HL-60 (cell line): ENCODE measurements around the gene DTWD1.
A peak's percentile ranks its signal among the peaks of the same experiment; 100 is the strongest.

Source experiments
- DNase-seq, 2 experiments: peaks; one replicate each; pipeline ENCODE4 v3.0.0-alpha.2; 2010 to 2020; ENCODE audit warnings: low read depth in 1 of 2, low spot score in 1 of 2
- H3K27ac ChIP-seq: fragments of 250-450 bp; sonication (Bioruptor Pico); replicated peaks from 2 replicates; pipeline ENCODE4 v1.5.1; 2020; ENCODE audit warnings: mild to moderate bottlenecking, moderate library complexity
- H3K27me3 ChIP-seq: fragments of 250-450 bp; sonication (Bioruptor Pico); 2 replicates; pipeline ENCODE4 v1.5.1; 2021; ENCODE audit warnings: mild to moderate bottlenecking, moderate library complexity; ENCODE audit not compliant: insufficient read depth, poor library complexity, severe bottlenecking
- H3K4me3 ChIP-seq: replicated peaks from 2 replicates; pipeline ENCODE4 v1.5.1; 2011; ENCODE audit warnings: mild to moderate bottlenecking, control low read depth, low read length; ENCODE audit not compliant: insufficient read depth
- GABPA ChIP-seq: IDR thresholded peaks from 2 replicates; pipeline ENCODE4 v1.6.1; 2012; ENCODE audit warnings: low read depth
- POLR2AphosphoS5 ChIP-seq: IDR thresholded peaks from 2 replicates; pipeline ENCODE4 v1.6.1; 2012; ENCODE audit warnings: low read depth
- SPI1 ChIP-seq: IDR thresholded peaks from 2 replicates; pipeline ENCODE4 v1.6.1; 2012; ENCODE audit warnings: low read depth, mild to moderate bottlenecking, borderline replicate concordance
- long read RNA-seq: library from polyadenylated mRNA; unstranded; transcript quantifications from one replicate; pipeline ENCODE4 v2.0.0, GENCODE V29; 2020
- TF ChIP-seq, protein P1 (sequence below): IDR thresholded peaks from one replicate; pipeline ENCODE4 v1.5.1; 2011; ENCODE audit warnings: low read length, control low read depth, inconsistent platforms; ENCODE audit not compliant: insufficient read depth
- TF ChIP-seq, protein P2 (sequence below): IDR thresholded peaks from 2 replicates; pipeline ENCODE4 v1.6.1; 2012; ENCODE audit warnings: low read depth; ENCODE audit not compliant: insufficient replicate concordance

The DTWD1 gene, protein sequence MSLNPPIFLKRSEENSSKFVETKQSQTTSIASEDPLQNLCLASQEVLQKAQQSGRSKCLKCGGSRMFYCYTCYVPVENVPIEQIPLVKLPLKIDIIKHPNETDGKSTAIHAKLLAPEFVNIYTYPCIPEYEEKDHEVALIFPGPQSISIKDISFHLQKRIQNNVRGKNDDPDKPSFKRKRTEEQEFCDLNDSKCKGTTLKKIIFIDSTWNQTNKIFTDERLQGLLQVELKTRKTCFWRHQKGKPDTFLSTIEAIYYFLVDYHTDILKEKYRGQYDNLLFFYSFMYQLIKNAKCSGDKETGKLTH
- long read RNA-seq, transcript DTWD1-202 (5 exons, 1,584 nt) = major isoform, 13 of 101 reads
- long read RNA-seq, partial matches to known transcripts = 14 of 101 reads
- long read RNA-seq, other reads (novel, unspliced or antisense) = 68 of 101 reads

DNA sequence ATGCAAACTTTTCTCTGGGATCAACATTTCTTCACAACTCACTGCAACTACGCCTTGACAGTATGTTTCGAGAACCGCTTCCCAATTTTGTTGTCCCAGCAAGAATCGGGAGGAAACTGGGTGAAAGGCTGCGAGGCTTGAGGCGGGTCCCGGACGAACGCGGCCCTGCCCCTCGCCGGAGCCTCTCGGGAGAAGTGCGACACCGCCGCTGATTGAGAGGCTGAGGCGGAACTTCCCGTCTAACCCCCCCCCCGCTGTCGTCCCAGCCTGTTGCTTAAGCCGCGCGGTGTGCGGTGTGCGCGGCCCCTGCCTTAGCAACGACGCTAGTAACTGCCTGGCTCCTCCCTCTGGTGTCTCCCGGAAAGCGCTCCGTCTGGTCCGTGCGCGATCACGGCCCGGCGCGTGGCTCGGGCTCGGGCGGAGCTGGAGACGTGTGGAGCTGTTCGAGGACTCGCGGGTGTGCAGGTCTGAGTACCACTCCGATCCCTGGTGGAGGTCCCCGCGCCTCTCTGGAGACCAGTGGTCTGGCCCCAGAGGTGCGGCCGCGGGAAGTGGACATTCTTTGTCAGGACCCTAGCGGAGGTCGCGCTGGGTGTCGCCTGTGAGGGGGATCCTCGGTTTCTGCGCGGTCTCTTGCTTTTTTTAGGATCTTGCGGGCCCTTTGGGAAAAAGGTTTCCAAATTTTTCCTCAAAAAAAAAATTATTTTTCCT is at the start of gene DTWD1, which contains the start of gene FAM227B:
DTWD1 (plus strand) TSS at position 391 of the 711 bp plus-strand sequence. CDS start 4,120 bp downstream, outside the sequence.
FAM227B (minus strand) TSS at position 161 of the 711 bp plus-strand sequence. CDS start 5,647 bp downstream, outside the sequence.
- Histone ChIP-seq H3K4me3 (peak within 1 kb of the TSS; percentile 66), H3K27ac (peak within 1 kb of the TSS; percentile 84), H3K27me3 (no peaks in the 10 kb centered on the region)
- DNase-seq = peak; percentile 93 to 98
- TF ChIP-seq, protein P1, sequence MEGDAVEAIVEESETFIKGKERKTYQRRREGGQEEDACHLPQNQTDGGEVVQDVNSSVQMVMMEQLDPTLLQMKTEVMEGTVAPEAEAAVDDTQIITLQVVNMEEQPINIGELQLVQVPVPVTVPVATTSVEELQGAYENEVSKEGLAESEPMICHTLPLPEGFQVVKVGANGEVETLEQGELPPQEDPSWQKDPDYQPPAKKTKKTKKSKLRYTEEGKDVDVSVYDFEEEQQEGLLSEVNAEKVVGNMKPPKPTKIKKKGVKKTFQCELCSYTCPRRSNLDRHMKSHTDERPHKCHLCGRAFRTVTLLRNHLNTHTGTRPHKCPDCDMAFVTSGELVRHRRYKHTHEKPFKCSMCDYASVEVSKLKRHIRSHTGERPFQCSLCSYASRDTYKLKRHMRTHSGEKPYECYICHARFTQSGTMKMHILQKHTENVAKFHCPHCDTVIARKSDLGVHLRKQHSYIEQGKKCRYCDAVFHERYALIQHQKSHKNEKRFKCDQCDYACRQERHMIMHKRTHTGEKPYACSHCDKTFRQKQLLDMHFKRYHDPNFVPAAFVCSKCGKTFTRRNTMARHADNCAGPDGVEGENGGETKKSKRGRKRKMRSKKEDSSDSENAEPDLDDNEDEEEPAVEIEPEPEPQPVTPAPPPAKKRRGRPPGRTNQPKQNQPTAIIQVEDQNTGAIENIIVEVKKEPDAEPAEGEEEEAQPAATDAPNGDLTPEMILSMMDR = no peak
- TF ChIP-seq SPI1 (peak; percentile 65; the same call in 1 of the 2 replicates), GABPA (peak; percentile 90), POLR2AphosphoS5 (peak; percentile 97)
- TF ChIP-seq, protein P2, sequence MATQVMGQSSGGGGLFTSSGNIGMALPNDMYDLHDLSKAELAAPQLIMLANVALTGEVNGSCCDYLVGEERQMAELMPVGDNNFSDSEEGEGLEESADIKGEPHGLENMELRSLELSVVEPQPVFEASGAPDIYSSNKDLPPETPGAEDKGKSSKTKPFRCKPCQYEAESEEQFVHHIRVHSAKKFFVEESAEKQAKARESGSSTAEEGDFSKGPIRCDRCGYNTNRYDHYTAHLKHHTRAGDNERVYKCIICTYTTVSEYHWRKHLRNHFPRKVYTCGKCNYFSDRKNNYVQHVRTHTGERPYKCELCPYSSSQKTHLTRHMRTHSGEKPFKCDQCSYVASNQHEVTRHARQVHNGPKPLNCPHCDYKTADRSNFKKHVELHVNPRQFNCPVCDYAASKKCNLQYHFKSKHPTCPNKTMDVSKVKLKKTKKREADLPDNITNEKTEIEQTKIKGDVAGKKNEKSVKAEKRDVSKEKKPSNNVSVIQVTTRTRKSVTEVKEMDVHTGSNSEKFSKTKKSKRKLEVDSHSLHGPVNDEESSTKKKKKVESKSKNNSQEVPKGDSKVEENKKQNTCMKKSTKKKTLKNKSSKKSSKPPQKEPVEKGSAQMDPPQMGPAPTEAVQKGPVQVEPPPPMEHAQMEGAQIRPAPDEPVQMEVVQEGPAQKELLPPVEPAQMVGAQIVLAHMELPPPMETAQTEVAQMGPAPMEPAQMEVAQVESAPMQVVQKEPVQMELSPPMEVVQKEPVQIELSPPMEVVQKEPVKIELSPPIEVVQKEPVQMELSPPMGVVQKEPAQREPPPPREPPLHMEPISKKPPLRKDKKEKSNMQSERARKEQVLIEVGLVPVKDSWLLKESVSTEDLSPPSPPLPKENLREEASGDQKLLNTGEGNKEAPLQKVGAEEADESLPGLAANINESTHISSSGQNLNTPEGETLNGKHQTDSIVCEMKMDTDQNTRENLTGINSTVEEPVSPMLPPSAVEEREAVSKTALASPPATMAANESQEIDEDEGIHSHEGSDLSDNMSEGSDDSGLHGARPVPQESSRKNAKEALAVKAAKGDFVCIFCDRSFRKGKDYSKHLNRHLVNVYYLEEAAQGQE = peak; percentile 49

DNA sequence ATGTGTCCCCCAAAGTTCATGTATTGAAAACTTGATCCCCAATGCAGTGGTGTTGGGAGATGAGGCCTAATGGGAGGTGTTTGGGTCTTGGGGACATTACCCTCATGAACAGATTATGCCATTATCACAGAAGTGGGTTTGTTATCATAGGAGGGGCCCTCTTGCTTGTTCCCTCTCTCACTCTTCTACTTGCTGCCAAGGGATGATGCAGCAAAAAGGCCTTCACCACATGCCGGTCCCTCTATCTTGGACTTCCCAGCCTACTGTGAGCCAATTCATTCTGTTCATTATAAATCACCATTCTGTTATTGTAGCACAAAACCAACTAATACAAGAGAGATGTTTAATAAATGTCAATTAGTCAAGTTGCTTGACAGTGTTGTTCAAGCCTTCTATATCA is 47.4 kb upstream of the DTWD1 start:
- TF ChIP-seq, protein P2 = no peak
- TF ChIP-seq SPI1 (no peak), GABPA (no peak), POLR2AphosphoS5 (no peak)
- TF ChIP-seq, protein P1 = no peak
- Histone ChIP-seq H3K27ac (no peak overlapping the region), H3K27me3 (no peaks in the 10 kb centered on the region), H3K4me3 (no peak overlapping the region)
- DNase-seq = no peak

DNA sequence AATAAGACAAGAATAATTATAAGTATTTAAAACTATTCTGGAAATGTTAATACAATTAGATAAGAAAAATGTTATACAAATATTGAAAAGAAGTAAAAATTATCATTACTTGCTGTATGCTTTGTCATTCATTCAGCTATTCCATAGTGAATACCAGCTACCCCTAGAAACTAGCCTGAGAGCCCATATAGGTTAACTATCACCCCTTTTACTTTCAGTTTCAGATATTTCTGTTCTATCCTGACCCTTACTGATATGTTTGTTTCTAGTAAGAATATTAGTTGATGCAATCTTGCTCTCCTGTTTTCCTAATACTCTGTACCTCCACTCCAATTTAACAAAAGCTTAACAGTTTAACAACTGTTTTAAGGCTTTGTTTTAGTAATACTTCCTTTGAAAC is 31.8 kb upstream of the DTWD1 start:
- no peak for DNase-seq

More for the DNA sequence above, 31.8 kb upstream of the DTWD1 start:
- TF ChIP-seq, protein P2 = no peak
- TF ChIP-seq POLR2AphosphoS5 (no peak), GABPA (no peak), SPI1 (no peak)
- TF ChIP-seq, protein P1 = no peak
- no peak overlapping the region for H3K4me3 ChIP-seq
- no peaks in the 10 kb centered on the region for H3K27me3 ChIP-seq
- no peak overlapping the region for H3K27ac ChIP-seq
